Measurements from ENCODE around the gene B4GALNT3. TPM values are rescaled to one million over a fixed set of nuclear protein-coding genes. Genes with fewer than 3 reads are reported as not detected.
A peak's percentile ranks its signal among the peaks of the same experiment; 100 is the strongest.

The B4GALNT3 gene
- total and polyA plus RNA-seq, 9 donors, result 0.58 to 4.2 (median 1.7) TPM

GRCh38 chr12:581746-582145 lies 122.0 kb downstream of the B4GALNT3 start:
- no peaks in the 10 kb centered on the region for H3K9me3 ChIP-seq
- H3K4me3 ChIP-seq, result no peak overlapping the region
- WGBS, 3 donors, result 71 to 78% (median 75%) methylated on average over 8 to 9 of the region's 9 CpGs
- H3K27ac ChIP-seq, result no peak overlapping the region
- TF ChIP-seq EP300 (IDR thresholded peaks at IDR 0.05) (no peak), CTCF (IDR thresholded peaks at IDR 0.05) (no peak), POLR2A (IDR thresholded peaks at IDR 0.05) (no peak)
- DNase-seq, result peak in 1 of 5 donors; percentile 12
- H3K36me3 ChIP-seq, result no peaks in the 10 kb centered on the region
- no peaks in the 10 kb centered on the region for H3K4me1 ChIP-seq (ENCODE audit: insufficient read depth)
- no peaks in the 10 kb centered on the region for H3K27me3 ChIP-seq
- intact Hi-C loops (cut with DNase I), result no loop called here

GRCh38 chr12:583251-583869 lies 123.6 kb downstream of the B4GALNT3 start:
- no peak for TF ChIP-seq CTCF (IDR thresholded peaks at IDR 0.05)
- no peak for TF ChIP-seq POLR2A (IDR thresholded peaks at IDR 0.05)
- TF ChIP-seq EP300 (IDR thresholded peaks at IDR 0.05), result no peak
- Histone ChIP-seq H3K27ac (no peak overlapping the region), H3K4me3 (no peak overlapping the region), H3K27me3 (no peaks in the 10 kb centered on the region), H3K4me1 (ENCODE audit: insufficient read depth) (no peaks in the 10 kb centered on the region), H3K9me3 (no peaks in the 10 kb centered on the region), H3K36me3 (no peaks in the 10 kb centered on the region)
- no peak for DNase-seq
- intact Hi-C loops (cut with DNase I), result no loop called here
- WGBS, 3 donors, result 63 to 78% (median 64%) methylated on average over 13 of the region's 13 CpGs

GRCh38 chr12:585062-586061 lies 125.6 kb downstream of the B4GALNT3 start:
- Histone ChIP-seq H3K36me3 (no peaks in the 10 kb centered on the region), H3K4me1 (ENCODE audit: insufficient read depth) (no peaks in the 10 kb centered on the region), H3K27me3 (no peaks in the 10 kb centered on the region), H3K27ac (no peak overlapping the region), H3K9me3 (no peaks in the 10 kb centered on the region), H3K4me3 (no peak overlapping the region)
- peak in 1 of 5 donors; percentile 0 for DNase-seq
- 74 to 81% (median 75%) methylated on average over 30 of the region's 30 CpGs for WGBS, 3 donors
- no peak for TF ChIP-seq POLR2A (IDR thresholded peaks at IDR 0.05)
- TF ChIP-seq EP300 (IDR thresholded peaks at IDR 0.05), result no peak
- intact Hi-C loops (cut with DNase I), result no loop called here

GRCh38 chr12:586318-587071 lies 126.8 kb downstream of the B4GALNT3 start:
- DNase-seq, result peak in 1 of 5 donors; percentile 4
- TF ChIP-seq CTCF (IDR thresholded peaks at IDR 0.05) (no peak), POLR2A (IDR thresholded peaks at IDR 0.05) (no peak), EP300 (IDR thresholded peaks at IDR 0.05) (no peak)
- no peaks in the 10 kb centered on the region for H3K27me3 ChIP-seq
- no peak overlapping the region for H3K27ac ChIP-seq
- WGBS, 3 donors, result 88 to 97% (median 90%) methylated on average over 16 of the region's 16 CpGs
- H3K4me1 ChIP-seq (ENCODE audit: insufficient read depth), result no peaks in the 10 kb centered on the region
- no peaks in the 10 kb centered on the region for H3K36me3 ChIP-seq
- intact Hi-C loops (cut with DNase I), result no loop called here
- H3K4me3 ChIP-seq, result no peak overlapping the region
- H3K9me3 ChIP-seq, result no peaks in the 10 kb centered on the region

Measured in ovary (tissue), 9 donors.